SH-SY5Y (cell line): ENCODE data around the gene PI4KA.

Experiments
- GATA2 ChIP-seq: IDR thresholded peaks from 2 replicates; pipeline ENCODE4 v1.6.1; 2011; ENCODE audit warnings: mild to moderate bottlenecking, low read depth, low read length
- GATA3 ChIP-seq: IDR thresholded peaks from 2 replicates; pipeline ENCODE4 v1.6.1; 2011; ENCODE audit warnings: low read depth, mild to moderate bottlenecking, low read length, moderate library complexity

- TF ChIP-seq GATA2 (no peak), GATA3 (no peak)
These were observed 109.7 kb downstream of the PI4KA start for GRCh38 chr22:20748731-20749428.
